ENCODE measurements around the gene SLC7A14.

DNA sequence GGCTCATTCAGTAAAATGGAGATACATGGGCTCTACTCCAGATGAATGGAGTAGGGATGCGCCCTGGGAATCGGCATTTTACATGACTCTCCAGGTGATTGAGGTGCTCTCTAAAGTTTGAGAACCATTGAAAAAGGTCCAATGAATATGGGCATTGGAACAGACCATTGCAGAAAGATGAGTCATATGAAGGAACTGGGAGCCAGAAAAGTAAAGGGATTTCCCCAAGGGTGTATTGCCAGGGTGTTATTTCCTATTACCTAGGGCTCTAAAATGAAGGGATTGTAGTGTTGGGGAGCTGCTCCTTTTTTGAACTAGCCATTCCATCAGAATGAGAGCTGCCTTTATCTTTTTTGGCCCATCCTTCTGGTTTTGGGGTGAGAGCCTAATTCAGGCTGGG, 145.5 kb downstream of the SLC7A14 start:
- TF ChIP-seq, protein P1, sequence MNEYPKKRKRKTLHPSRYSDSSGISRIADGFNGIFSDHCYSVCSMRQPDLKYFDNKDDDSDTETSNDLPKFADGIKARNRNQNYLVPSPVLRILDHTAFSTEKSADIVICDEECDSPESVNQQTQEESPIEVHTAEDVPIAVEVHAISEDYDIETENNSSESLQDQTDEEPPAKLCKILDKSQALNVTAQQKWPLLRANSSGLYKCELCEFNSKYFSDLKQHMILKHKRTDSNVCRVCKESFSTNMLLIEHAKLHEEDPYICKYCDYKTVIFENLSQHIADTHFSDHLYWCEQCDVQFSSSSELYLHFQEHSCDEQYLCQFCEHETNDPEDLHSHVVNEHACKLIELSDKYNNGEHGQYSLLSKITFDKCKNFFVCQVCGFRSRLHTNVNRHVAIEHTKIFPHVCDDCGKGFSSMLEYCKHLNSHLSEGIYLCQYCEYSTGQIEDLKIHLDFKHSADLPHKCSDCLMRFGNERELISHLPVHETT (CRISPR knock-in tag; conservative IDR thresholded peaks at IDR 0.05) = no peak
- TF ChIP-seq ZNF224 (CRISPR knock-in tag; IDR thresholded peaks at IDR 0.05) = no peak
